ENCODE measurements around the gene KCNJ14.
A peak's percentile ranks its signal among the peaks of the same experiment; 100 is the strongest.

DNA sequence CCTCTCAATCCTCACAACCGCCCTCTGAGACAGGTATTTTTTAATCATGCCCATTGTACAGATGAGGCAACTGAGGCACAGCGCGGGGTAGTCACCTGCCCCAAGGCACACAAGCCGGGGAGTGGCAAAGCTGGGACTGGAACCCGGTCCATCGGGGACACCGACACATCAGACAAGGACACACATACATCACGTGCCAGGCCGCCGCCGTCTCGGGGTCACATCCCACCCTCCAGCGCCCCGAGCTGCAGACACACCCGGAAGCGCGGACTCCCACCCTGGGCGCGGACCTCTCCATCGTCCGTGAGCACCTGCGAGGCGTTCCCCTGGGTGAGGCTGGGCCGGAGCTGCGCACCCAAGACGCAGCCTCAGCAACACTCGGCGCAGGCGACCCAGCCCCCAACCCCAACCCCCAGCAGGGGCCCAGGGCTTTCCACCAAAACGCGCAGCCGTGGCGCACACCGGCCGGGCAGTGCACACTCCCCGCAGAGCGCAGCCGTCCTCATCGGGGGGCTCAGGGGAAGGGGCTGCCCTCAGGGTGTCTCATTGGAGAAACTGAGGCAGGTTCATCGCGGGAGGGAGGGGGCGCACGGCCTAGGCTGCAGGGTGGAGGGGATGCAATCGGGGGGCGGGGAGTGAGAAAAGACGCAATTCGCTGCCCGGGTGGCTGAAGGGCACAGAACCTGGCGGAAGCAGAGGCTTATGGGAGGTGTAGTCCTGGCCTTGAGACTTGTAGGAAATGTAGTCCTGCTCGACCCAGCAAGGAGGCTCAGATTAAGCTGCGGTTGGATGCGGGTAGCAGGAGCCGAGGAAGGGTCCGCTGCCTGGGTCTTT, 58.1 kb downstream of the KCNJ14 start:
- TF ChIP-seq, protein P1, sequence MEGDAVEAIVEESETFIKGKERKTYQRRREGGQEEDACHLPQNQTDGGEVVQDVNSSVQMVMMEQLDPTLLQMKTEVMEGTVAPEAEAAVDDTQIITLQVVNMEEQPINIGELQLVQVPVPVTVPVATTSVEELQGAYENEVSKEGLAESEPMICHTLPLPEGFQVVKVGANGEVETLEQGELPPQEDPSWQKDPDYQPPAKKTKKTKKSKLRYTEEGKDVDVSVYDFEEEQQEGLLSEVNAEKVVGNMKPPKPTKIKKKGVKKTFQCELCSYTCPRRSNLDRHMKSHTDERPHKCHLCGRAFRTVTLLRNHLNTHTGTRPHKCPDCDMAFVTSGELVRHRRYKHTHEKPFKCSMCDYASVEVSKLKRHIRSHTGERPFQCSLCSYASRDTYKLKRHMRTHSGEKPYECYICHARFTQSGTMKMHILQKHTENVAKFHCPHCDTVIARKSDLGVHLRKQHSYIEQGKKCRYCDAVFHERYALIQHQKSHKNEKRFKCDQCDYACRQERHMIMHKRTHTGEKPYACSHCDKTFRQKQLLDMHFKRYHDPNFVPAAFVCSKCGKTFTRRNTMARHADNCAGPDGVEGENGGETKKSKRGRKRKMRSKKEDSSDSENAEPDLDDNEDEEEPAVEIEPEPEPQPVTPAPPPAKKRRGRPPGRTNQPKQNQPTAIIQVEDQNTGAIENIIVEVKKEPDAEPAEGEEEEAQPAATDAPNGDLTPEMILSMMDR (IDR thresholded peaks at IDR 0.05), result no peak
- TF ChIP-seq POLR2A (IDR thresholded peaks at IDR 0.05), result peak in 1 of 4 donors; percentile 18

All from esophagus squamous epithelium (tissue), 4 donors.